Ramos (cell line): ENCODE measurements around the gene INPP4A.

Source experiments
- in situ Hi-C: fragments of 300-500 bp; cut with MboI; formaldehyde crosslinking; loops from one replicate; pipeline ENCODE4 v1.14.3; 2022; ENCODE audit warnings: low sequenced_read_pairs; ENCODE audit not compliant: unreplicated experiment

Gene INPP4A

DNA sequence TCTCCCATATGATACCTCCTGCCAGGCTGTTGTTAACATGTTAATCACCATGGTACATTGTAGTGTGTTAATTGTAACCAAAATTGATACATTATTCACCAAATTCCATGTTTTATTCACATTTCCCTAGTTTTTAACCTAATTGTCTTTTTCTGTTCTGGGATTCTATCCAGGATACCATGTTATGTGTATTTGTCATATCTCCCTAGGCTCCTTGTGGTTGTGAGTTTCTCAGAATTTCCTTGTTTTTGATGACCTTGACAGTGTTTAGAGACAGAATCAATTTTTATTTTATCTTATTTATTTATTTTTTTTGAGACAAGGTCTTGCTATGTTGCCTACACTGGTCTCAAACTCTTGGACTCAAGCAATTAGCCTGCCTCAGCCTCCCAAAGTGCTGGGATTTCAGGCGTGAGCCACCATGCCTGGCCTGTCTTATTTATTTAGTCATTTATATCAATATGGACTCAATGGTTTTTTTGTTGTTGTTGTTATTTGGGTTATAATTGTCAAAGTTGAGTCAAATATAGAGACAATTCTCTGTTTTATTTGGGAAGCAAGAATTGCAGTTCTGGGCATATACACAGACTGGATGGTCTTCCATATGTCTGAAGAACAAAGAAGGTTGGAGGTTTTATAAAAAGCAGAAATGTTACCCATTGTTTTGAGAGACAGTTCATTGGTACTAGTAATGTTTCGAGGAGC lies 42.6 kb downstream of the INPP4A start:
- in situ Hi-C loops = no loop called here

DNA sequence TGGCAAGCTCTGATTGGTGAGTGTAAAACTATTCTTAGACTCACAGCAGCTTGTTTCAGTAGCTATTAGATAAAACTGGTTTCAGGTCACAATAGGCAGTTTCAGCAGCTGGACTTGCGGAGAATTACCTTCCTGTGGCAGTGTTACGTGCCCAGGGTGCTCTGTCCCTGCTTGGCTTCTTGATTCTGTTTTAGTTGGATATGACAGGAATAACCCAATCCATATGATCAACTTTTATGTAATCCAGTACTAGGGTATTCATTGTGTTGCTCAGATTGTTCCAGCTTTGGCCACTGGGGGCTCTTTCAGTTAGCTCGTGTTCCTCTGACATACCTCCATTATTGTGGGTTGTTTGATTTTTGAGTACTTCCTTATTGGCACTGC lies 43.1 kb downstream of the INPP4A start:
- in situ Hi-C loops = no loop called here

DNA sequence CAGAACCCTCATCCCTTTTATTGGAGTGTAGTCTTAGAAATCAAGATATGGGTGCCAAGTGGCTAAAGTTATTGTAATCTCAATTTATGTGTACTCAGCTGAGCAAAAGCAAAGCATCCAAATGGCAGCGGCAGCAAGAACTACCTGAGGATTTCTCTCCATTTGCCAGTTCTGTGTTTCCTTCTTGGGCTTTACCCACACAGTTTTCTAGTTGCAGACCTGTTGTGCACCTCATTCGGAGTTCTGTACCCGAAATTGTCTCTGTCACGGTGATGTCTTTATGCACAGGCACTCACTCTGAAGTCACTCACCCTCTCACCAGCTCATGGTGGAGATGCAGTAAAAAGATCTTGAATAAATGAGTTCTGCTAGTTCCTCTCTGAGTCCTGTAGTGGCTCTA lies 43.6 kb downstream of the INPP4A start:
- in situ Hi-C loops = no loop called here

DNA sequence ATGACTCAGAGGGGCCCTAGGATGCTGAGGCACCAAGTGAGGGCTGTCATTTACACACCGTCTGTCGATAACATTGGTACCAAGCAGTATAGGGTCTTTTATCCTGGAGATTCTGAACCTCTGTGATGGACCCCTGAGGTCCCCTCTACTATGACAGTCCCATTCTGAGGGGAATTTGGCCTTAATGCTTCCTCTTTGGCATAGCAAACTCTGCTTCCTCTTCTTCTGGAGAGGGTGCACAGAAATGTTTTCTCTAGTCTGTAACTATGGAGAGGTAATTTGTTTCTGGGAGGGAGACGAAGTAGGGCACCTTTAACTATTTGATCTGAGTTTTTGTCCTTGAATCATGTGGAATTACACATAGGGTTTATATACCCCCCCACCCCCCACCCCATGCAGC lies 44.8 kb downstream of the INPP4A start:
- in situ Hi-C loops = no loop called here

DNA sequence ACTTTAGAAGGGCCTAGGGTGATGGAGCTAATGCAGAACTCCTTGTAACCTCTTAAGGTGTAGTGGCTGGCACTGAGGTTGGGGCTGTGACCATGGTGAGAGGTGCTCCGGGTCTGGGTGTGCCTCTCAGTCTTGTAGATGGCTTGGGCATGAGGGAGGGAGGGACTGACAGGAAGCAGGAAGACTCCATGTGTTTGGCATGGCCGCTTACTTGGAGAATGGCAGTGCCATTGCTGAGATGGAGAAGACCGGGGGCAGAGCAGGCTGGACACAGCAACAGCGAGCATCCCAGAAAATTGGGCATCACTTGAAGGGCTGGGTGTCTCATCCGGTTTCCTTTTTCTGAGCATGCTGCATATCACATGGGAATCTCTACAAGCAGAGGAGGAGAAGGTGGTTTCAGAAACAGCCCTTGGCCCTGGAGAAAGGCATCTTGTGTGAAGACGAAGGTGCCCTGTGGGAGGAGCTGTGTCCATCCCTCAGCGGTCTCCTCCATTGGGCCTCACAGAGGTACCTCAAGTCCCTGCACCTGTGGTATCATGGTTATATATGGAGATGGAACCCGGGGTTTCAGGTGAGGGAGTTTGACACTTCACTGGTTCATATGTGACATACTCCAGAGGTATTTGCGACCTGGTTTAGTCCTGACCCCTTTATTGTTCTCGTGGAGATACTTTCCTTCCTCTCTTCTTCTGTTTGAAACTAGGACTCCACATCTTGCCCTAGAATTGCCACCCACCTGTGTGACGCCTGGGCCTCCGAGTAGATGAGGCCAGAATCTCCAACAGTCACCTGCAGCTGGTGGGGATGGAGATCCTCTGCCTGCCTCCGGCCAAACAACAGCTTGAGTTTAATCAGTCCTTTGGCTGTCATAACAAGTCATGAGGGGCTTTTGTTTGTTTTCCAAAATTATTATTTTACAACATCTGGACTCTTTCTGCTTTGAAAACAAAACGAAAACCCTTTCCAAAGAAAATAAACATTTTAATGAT lies 45.6 kb downstream of the INPP4A start:
- in situ Hi-C loops = no loop called here

DNA sequence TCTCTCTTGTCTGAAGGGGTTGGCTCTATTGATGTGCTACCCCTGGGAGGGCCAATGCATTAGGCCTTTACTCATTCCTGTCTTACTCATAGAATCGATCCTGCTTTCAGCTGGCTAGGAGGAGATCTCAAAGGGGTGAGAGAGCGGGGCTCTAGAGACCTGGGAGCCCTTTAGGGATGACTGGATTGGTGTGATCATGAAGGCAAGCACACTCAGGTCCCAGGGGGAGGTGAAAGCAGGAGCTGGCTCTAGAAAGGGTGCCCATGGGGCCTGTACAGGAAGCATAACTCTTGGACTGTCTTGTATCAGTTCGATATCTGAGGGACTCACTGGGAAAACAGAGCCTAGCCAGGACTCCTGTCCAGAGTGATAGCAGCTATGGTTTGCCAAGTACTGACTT lies 47.8 kb downstream of the INPP4A start:
- in situ Hi-C loops = no loop called here

DNA sequence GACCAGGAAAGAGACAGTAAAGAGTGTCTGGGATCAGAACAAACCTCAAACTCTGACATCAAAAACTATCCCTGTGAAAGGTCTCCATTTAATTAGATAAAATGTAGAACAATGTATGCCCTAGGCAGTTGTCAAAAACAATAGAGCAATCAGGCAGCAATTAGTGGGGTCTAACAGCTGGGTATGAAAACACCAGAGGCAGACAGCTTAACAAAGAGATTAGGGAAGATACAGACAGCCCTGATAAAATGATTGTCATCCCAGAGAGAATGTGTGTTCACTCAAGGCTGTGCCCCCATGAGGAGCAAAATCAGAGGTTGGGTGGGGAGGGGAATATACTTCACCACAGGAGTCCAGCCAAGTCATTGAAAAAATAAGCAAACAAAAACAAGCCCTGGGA lies 50.0 kb downstream of the INPP4A start:
- in situ Hi-C loops = no loop called here

DNA sequence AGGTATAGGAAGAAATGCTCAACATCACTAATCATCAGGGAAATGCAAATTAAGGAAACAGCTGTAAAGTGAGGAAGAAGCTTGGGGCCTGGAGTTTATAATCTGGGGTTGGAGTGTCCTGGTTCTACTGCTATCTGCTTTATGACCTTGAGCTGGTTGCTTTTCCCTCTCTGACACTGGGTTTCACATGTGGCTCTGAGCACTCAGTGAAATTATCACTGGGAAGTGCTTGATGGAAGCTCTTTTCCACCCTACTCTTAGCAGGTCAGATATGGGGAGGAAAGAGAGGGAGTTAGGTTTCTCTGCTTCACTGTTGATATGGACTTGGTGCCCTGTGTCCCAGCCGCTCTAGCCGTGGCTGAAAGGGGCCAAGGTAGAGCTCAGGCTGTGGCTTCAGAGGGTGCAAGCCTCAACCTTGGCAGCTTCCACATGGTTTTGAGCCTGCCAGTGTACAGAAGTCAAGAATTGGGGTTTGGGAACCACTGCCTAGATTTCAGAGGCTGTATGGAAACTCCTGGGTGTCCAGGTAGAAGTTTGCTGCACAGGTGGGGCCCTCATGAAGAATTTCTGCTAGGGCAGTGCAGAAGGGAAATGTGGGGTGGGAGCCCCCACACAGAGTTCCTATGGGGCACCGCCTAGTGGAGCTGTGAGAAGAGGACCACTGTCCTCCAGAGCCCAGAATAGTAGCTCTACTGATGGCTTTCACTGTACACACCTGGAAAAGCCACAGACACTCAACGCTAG lies 52.3 kb downstream of the INPP4A start:
- in situ Hi-C loops = no loop called here

DNA sequence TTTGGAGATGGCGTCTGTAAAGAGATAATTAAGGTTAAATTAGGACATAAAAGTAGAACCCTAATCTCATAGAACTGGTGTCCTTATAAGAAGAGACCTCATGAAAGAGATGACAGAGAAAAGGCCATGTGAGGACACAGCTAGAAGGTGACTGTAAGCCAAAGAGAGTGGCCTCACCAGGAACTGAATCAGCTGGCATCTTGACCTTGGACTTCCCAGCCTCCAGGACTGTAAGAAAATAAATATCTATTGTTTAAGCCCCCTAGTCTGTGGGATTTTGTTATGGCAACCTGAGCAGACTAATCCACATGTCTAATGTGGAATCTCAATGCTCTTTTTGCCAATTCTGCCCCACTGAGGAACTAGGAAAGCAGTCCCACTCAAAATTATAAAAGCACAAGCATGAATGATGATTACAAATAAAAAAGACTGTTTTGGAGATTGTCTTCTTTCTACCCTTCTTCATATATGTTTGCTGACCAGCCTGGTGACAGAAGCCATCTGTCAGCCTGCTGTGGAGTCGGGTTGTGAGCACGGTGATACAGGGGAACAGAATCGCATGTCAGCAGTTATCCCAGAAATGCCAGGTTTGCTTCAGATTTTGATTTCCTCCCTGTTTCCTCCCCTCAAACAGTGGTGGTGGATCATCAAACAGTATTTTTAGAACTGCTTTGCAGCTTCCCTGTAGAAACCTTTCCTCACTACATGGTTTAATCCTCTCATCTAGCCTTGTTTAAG lies 54.2 kb downstream of the INPP4A start:
- in situ Hi-C loops = no loop called here

DNA sequence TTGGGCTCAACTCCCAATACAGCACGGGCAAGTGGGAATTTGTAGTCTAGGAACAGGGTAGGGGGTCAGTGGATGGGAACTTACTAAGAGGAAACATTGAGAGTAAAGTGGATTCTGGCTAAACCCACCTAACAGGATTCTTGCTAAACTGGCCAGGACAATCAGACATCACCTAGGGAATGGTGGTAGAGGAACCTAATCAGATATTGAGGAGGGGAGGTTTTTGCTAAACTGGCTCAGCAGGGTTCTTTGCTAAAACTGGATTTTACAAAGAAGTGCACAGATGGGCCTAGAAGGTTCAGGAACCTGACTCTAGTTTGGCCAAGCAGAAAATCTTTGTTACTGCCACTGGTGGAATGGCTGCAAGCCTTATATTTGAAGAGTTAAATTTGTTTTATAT lies 55.9 kb downstream of the INPP4A start:
- in situ Hi-C loops = no loop called here

DNA sequence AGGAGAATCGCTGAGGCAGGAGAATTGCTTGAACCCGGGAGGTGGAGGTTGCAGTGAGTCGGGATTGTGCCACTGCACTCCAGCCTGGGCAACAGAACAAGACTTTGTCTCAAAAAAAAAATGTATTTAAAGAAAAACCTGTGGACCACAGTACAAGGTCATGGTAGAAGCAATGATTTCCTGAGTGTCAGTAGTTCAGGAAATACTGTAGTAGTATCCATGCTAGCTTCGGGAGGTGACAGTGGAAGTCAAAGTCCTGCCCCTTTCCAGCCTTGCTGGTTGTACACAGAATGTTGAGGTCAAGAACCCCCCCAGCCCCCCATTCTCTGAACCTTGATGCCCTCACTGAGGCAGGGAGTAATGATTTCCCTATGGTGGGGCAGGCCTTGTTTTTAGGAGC lies 56.6 kb downstream of the INPP4A start:
- in situ Hi-C loops = no loop called here

DNA sequence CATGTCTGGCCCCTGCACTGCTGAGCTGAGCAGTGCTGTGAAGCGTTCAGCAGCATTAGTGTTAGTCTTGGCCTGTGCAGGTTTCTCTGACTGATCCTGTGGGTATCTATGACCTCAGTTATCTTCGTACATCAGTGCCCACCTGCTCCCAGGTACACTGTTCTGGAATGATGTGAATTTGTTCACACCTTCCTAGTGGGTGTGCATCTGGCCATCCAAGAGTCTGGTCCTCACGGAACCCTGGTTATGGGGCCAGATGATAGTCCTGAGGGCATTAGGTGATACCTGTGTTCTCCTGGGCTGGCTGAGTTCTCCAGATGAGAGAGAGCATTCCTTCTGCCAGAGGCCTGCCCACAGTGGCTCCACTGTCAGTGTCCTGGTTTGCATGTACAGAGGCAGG lies 57.2 kb downstream of the INPP4A start:
- in situ Hi-C loops = no loop called here

DNA sequence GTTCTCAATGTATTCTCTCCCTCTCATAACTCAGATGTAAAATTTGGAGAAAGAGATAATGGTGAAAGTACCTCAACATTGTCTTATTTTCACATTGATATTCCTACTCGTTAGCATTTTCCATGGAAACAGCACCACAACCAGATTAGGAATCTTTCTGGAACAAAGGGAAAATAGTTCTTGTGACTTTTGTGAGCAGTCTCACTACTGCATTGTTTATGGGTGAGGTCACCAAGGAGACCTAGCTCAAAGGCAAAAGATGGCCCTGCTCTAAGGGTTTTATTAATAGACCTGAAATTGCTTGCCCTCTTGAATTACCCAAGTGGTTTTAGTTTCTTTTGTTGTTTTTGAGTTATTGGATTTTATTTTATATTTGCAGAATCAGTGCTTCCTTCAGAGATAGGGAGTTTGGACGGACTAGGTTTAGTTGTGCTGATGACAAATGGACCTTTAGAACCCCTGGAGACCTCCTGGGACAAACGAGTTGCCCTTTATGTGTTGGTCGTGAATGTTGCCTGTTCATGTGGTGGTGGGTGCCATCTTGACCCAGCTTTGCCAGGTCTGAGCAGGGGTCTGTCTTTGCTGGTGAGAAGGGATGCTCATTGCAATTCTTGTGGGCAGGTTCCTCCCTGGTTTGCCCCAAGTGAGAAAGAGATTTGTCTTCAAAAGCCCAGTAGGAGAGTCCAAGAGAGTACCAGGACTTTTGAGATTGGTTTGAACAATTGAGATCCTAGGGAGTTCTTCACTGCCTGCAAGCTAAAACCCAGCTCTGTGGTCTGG lies 58.1 kb downstream of the INPP4A start:
- in situ Hi-C loops = no loop called here

DNA sequence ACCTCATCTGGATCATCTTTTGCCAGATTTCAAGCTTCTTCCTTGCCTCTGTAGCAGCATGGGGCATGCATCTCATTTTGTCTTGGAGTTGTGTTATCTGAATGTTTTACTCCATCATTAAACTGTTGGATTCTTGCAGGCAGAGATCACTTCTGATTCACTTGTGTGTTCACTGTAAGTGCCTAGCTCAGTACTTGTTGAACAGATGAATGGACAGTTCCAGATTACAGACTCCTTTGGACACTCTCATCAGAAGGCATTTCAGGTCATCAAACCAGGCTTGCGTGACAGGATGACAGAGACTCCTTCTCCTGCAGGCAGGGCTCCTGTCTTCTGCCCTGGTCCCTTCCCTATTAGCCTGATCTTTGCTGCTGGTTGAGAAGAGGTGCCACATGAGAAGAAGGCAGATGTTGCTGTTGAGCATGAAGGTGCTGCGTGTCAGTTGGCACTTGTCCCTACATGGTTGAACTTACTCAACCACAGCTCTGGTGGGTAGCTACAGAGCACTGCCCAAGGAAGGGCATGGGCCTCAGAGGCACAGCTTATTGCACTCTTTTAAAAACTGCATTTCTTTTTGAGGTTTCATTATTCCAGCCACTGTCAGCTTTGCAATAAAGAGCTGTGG lies 58.9 kb downstream of the INPP4A start:
- in situ Hi-C loops = no loop called here

DNA sequence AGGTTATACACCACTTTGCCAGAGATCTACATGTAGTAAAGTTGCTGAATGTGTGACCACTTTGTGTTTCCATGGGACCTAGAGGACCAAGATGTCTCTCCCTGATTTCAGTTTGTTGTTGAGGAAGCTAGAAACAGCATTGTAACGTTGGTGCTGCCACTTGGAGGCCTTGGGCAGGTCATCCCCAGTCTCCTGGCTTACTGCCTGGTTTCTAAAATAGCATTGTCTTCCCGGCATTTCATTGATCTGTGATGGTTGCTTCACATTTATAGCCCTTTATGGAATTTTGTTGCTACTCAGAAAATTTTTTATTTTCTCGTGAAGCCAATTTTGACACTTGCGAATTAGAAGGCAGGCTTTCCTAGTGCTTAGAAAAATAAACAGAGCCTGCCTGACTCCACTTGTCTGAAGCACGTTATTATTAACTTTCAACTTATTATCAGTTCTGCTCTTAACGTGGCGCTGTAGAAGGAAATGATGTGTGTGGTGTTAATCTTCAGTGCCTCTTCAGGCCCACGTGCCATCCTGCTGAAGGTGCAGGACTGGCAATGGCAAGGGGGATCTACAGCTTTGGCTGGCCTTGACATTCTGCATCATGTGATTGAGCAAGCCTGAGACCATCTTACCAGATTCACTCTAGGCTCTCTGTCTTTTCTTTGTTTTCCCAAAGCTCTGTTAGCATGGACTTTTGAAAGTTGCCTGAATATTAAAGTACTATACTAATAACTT lies 59.9 kb downstream of the INPP4A start:
- in situ Hi-C loops = no loop called here

DNA sequence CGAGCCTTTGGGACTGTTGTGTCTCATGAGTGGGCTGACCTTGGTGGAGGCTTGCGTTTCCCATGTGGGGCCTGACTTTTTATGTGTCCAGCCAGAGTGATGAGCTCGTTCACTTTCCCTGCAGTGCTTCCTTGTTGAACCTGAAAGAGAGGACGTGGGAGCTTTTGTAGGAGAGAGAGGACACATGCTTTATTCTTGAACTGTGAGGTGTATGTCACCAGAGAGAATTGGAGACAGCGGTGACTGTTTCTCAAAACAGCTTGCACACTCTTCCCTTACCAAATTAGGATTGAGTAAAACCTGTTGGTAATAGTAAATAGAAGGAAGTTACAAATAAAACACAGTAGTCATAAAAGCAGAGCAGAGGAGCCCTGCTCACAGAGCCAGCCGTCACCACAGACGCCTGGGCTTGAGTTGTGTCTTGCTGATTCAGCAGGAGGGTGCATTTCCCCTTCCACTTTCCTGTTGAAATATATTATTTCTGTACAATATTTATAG lies 60.7 kb downstream of the INPP4A start:
- in situ Hi-C loops = no loop called here

DNA sequence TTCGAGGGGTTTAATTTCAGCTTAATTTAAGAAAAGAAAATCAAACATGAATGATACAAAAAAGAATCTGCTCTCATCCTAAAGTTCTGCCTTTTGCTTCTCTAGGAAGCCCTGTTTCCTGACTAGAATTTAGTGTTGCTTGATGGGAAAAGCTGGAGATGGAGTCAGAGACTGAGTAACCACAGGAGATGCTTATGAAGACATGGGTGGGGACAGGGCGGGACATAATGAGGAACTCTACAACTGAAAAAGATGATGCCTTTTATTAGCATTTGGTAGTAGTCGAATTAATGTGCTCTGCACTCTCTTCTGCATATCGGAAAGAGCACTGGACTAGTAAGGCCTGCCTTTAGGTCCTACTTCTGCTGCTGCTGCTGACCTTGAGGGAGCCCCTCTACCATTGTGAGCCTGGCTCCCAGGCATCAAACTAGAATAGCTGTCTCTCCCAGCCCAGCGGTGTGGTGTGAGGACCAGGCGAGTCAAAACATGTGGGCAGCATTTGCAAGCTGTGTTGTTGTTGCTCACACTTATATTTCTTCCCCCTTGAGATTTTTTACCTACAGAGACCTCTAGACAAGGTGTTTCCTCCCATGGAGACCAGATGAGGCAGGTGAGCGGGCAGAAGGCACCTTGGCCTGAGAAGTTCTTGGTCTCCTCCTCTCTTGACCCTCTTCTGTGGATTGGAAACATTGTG lies 61.5 kb downstream of the INPP4A start:
- in situ Hi-C loops = no loop called here

DNA sequence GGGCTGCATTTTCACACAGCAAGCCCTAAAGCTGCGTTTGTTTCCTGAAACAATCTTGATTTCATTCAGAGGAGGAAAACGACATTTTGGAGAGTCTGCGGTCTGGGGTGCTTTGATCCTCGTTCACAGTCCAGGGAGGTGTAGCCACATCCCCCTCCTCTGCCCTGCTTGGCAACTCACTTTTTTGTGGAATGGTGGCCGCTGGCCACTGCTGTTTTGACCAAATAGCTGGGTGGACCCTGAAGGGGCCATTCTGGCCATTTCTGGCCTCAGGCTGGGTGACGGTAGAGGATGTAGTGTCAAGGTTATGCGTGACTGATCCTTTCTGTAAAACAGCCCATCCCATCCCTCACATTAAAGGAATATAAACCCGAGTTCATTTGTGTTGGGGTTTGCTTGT lies 62.2 kb downstream of the INPP4A start:
- in situ Hi-C loops = no loop called here
